HepG2 (cell line): ENCODE results near the gene PSMB3. TPM values are rescaled to one million over a fixed set of nuclear protein-coding genes. Genes with fewer than 3 reads are reported as not detected.

Experiments
- AHDC1 ChIP-seq: sonication (generic); formaldehyde crosslinking; IDR thresholded peaks from 2 replicates; pipeline ENCODE4 v1.5.1; 2020; ENCODE audit warnings: mild to moderate bottlenecking, missing genetic modification reagents, borderline replicate concordance
- BHLHE40 ChIP-seq: IDR thresholded peaks from 2 replicates; pipeline ENCODE4 v1.6.1; 2011; ENCODE audit warnings: low read length, improper control_type of control experiment
- GPBP1L1 ChIP-seq: sonication (generic); formaldehyde crosslinking; IDR thresholded peaks from 2 replicates; pipeline ENCODE4 v1.5.0; 2020; ENCODE audit warnings: mild to moderate bottlenecking, missing genetic modification reagents
- GPN1 ChIP-seq: sonication (generic); formaldehyde crosslinking; IDR thresholded peaks from 2 replicates; pipeline ENCODE4 v1.5.1; 2020; ENCODE audit warnings: missing genetic modification reagents, borderline replicate concordance
- NFYC ChIP-seq: IDR thresholded peaks from 2 replicates; pipeline ENCODE4 v1.6.1; 2016; ENCODE audit warnings: missing genetic modification reagents, missing compliant biosample characterization
- PRMT3 ChIP-seq: sonication (generic); formaldehyde crosslinking; IDR thresholded peaks from 2 replicates; pipeline ENCODE4 v1.8.1; 2022; ENCODE audit warnings: low read depth, mild to moderate bottlenecking, moderate library complexity, missing genetic modification reagents, borderline replicate concordance
- SMARCC2 ChIP-seq: fragments of 450-650 bp; IDR thresholded peaks from 2 replicates; pipeline ENCODE4 v1.6.1; 2017; ENCODE audit warnings: antibody characterized with exemption, mild to moderate bottlenecking
- ZC3H13 ChIP-seq: sonication (generic); formaldehyde crosslinking; IDR thresholded peaks from 2 replicates; pipeline ENCODE4 v1.8.1; 2023; ENCODE audit warnings: mild to moderate bottlenecking, missing genetic modification reagents, moderate library complexity
- ZNF101 ChIP-seq: sonication (generic); formaldehyde crosslinking; IDR thresholded peaks from 2 replicates; pipeline ENCODE4 v1.4.0; 2020; ENCODE audit warnings: mild to moderate bottlenecking, low read depth, missing genetic modification reagents, borderline replicate concordance
- ZNF558 ChIP-seq: sonication (generic); formaldehyde crosslinking; IDR thresholded peaks from 2 replicates; pipeline ENCODE4 v1.9.0; 2022; ENCODE audit warnings: mild to moderate bottlenecking, missing genetic modification reagents, borderline replicate concordance
- ZNF660 ChIP-seq: sonication (generic); formaldehyde crosslinking; IDR thresholded peaks from 2 replicates; pipeline ENCODE4 v1.5.1; 2020; ENCODE audit warnings: mild to moderate bottlenecking, low read depth, missing genetic modification reagents, borderline replicate concordance
- ZNF891 ChIP-seq: sonication (generic); formaldehyde crosslinking; IDR thresholded peaks from 2 replicates; pipeline ENCODE4 v1.5.0; 2020; ENCODE audit warnings: mild to moderate bottlenecking, missing genetic modification reagents
- polyA plus RNA-seq, 8 experiments: library from polyadenylated mRNA; depleted of rRNA in 3 of 8; stranded (reverse) in 7 of 8; unstranded in 1 of 8; fragments of >200 nt; fragmentation: Illumina TruSeq in 4 of 8; extraction: Trizol in 4 of 8; gene quantifications; 2 replicates each; pipeline versions ENCODE4 v1.2.1 to v1.2.3, GENCODE V29; 2011 to 2016; ENCODE audit warnings: low read depth in 4 of 8, missing spikeins in 1 of 8, mixed read lengths in 1 of 8; ENCODE audit not compliant: insufficient read depth in 1 of 8
- total RNA-seq, 5 experiments: library from RNA; depleted of rRNA; stranded (reverse); fragments of >200 nt; fragmentation: Illumina TruSeq; extraction: Trizol; gene quantifications; 2 replicates each; pipeline ENCODE4 v1.2.3, GENCODE V29; 2016; ENCODE audit warnings: low read depth in 1 of 5
- TF ChIP-seq, protein P1 (sequence below), 2 experiments: sonication (generic) in 1 of 2; formaldehyde crosslinking in 1 of 2; IDR thresholded peaks; 2 replicates each; pipeline versions ENCODE4 v1.4.0 to v1.6.1; 2018 to 2020; ENCODE audit warnings: missing genetic modification reagents in 2 of 2, borderline replicate concordance in 1 of 2, low read depth in 1 of 2, mild to moderate bottlenecking in 1 of 2, missing biosample characterization in 1 of 2
- TF ChIP-seq, protein P2 (sequence below): sonication (generic); formaldehyde crosslinking; IDR thresholded peaks from 2 replicates; pipeline ENCODE4 v1.9.0; 2021; ENCODE audit warnings: missing genetic modification reagents, borderline replicate concordance
- TF ChIP-seq, protein P3 (sequence below): sonication (generic); formaldehyde crosslinking; IDR thresholded peaks from 2 replicates; pipeline ENCODE4 v1.4.0; 2020; ENCODE audit warnings: mild to moderate bottlenecking, low read depth, missing genetic modification reagents

The PSMB3 gene
- total and polyA plus RNA-seq, 2 of the 13 experiments (the other 11 are each of a cell fraction or from before 2014, with no cell fraction given), result 366 to 517 TPM

- TF ChIP-seq ZNF101 (no peak), AHDC1 (CRISPR knock-in tag) (no peak), SMARCC2 (no peak), NFYC (no peak), ZNF891 (CRISPR knock-in tag) (no peak; the same call in 1 of the 2 replicates), PRMT3 (CRISPR knock-in tag) (no peak), GPN1 (CRISPR knock-in tag) (no peak), ZNF660 (no peak), ZC3H13 (CRISPR knock-in tag) (no peak), ZNF558 (CRISPR knock-in tag) (0 out of 2 replicates have a peak, but pooled peaks have one; percentile 26), BHLHE40 (peak; percentile 50; the same call in 1 of the 2 replicates), GPBP1L1 (no peak)
- TF ChIP-seq, protein P1, sequence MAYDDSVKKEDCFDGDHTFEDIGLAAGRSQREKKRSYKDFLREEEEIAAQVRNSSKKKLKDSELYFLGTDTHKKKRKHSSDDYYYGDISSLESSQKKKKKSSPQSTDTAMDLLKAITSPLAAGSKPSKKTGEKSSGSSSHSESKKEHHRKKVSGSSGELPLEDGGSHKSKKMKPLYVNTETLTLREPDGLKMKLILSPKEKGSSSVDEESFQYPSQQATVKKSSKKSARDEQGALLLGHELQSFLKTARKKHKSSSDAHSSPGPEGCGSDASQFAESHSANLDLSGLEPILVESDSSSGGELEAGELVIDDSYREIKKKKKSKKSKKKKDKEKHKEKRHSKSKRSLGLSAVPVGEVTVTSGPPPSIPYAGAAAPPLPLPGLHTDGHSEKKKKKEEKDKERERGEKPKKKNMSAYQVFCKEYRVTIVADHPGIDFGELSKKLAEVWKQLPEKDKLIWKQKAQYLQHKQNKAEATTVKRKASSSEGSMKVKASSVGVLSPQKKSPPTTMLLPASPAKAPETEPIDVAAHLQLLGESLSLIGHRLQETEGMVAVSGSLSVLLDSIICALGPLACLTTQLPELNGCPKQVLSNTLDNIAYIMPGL (CRISPR knock-in tag; IDR thresholded peaks at IDR 0.05; ENCODE audit: borderline replicate concordance in 1 of 2, low read depth in 1 of 2), result peak in 1 of 2 experiments; percentile 88; a peak in 2 of 4 replicates
- TF ChIP-seq, protein P2, sequence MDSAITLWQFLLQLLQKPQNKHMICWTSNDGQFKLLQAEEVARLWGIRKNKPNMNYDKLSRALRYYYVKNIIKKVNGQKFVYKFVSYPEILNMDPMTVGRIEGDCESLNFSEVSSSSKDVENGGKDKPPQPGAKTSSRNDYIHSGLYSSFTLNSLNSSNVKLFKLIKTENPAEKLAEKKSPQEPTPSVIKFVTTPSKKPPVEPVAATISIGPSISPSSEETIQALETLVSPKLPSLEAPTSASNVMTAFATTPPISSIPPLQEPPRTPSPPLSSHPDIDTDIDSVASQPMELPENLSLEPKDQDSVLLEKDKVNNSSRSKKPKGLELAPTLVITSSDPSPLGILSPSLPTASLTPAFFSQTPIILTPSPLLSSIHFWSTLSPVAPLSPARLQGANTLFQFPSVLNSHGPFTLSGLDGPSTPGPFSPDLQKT, result no peak
- TF ChIP-seq, protein P3, sequence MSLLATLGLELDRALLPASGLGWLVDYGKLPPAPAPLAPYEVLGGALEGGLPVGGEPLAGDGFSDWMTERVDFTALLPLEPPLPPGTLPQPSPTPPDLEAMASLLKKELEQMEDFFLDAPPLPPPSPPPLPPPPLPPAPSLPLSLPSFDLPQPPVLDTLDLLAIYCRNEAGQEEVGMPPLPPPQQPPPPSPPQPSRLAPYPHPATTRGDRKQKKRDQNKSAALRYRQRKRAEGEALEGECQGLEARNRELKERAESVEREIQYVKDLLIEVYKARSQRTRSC (CRISPR knock-in tag), result no peak
Observed at GRCh38 chr17:38729886-38730525, 22.5 kb upstream of the PSMB3 start, which contains the start of gene CISD3 (continued).
